ENCODE measurements around the gene TIMM44. TPM values are rescaled to one million over a fixed set of nuclear protein-coding genes. Genes with fewer than 3 reads are reported as not detected.
A peak's percentile ranks its signal among the peaks of the same experiment; 100 is the strongest.

The TIMM44 gene
- total RNA-seq, 2 experiments from 2014 or later, result 86.0 to 116 TPM

GRCh38 chr19:7916955-7917266 is 26.6 kb downstream of the TIMM44 start:
- TF ChIP-seq CTCF (conservative IDR thresholded peaks at IDR 0.05; ENCODE audit: low read length) (no peak), EZH2phosphoT487 (IDR thresholded peaks at IDR 0.05; ENCODE audit: borderline replicate concordance, low read depth, low read length) (no peak)
- POLR2A ChIA-PET, result no interaction called here

GRCh38 chr19:7916103-7916954 is 27.1 kb downstream of the TIMM44 start:
- Histone ChIP-seq H2AFZ (ENCODE audit: low read length) (no peak overlapping the region), H3K36me3 (ENCODE audit: insufficient read depth, low read length) (peaks cover 20% of the 10 kb centered on the region; the same call in 1 of the 2 replicates), H3K4me1 (ENCODE audit: insufficient read depth, low read length, poor library complexity, severe bottlenecking) (peaks cover 11% of the 10 kb centered on the region), H3K79me2 (ENCODE audit: insufficient read depth, low read depth, low read length) (no peaks in the 10 kb centered on the region), H3K4me2 (ENCODE audit: low read length) (peak overlapping the region; percentile 45; the same call in 1 of the 2 replicates), H3K27ac (ENCODE audit: low read depth, low read length, poor library complexity, severe bottlenecking) (no peak overlapping the region), H4K20me1 (ENCODE audit: insufficient read depth, low read length) (peaks cover 2% of the 10 kb centered on the region; the same call in 1 of the 2 replicates), H3K9me3 (ENCODE audit: low read length) (no peaks in the 10 kb centered on the region), H3K9me2 (ENCODE audit: insufficient read depth, low read length) (no peaks in the 10 kb centered on the region), H3K4me3 (ENCODE audit: low read depth, low read length, poor library complexity, severe bottlenecking) (peak overlapping the region; percentile 39)
- ChIA-PET POLR2A (no interaction called here), CTCF (ENCODE audit: unreplicated experiment) (no interaction called here)
- peak; percentile 24 for DNase-seq (ENCODE audit: low spot score)
- intact Hi-C loops (cut with micrococcal nuclease; ENCODE audit: unreplicated experiment), result no loop called here
- no peak for TF ChIP-seq EZH2phosphoT487 (IDR thresholded peaks at IDR 0.05; ENCODE audit: borderline replicate concordance, low read depth, low read length)
- no peak for TF ChIP-seq CTCF (conservative IDR thresholded peaks at IDR 0.05; ENCODE audit: low read length)
- BruUV-seq (replicated peaks), result no TSS peak

More at GRCh38 chr19:7916955-7917266, 26.6 kb downstream of the TIMM44 start:
- Histone ChIP-seq H3K79me2 (ENCODE audit: insufficient read depth, low read depth, low read length) (no peaks in the 10 kb centered on the region), H2AFZ (ENCODE audit: low read length) (no peak overlapping the region), H3K9me3 (ENCODE audit: low read length) (no peaks in the 10 kb centered on the region), H3K4me3 (ENCODE audit: low read depth, low read length, poor library complexity, severe bottlenecking) (no peak overlapping the region), H3K27ac (ENCODE audit: low read depth, low read length, poor library complexity, severe bottlenecking) (no peak overlapping the region), H3K36me3 (ENCODE audit: insufficient read depth, low read length) (peaks cover 14% of the 10 kb centered on the region; the same call in 1 of the 2 replicates), H3K4me1 (ENCODE audit: insufficient read depth, low read length, poor library complexity, severe bottlenecking) (peaks cover 16% of the 10 kb centered on the region), H3K9me2 (ENCODE audit: insufficient read depth, low read length) (no peaks in the 10 kb centered on the region), H3K4me2 (ENCODE audit: low read length) (0 out of 2 replicates have a peak overlapping the region, but pooled peaks have one; percentile 14), H4K20me1 (ENCODE audit: insufficient read depth, low read length) (peaks cover 6% of the 10 kb centered on the region; the same call in 1 of the 2 replicates)
- DNase-seq (ENCODE audit: low spot score), result no peak
- BruUV-seq (replicated peaks), result no TSS peak
- CTCF ChIA-PET (ENCODE audit: unreplicated experiment), result no interaction called here
- intact Hi-C loops (cut with micrococcal nuclease; ENCODE audit: unreplicated experiment), result no loop called here

All from OCI-LY7 (cell line).